ENCODE results near the gene CHKB.
"Not testable (repeated sequence)": the region's sequence is repeated elsewhere in the genome, so short reads cannot be mapped to it uniquely, and the experiment has no call there.

The CHKB gene

GRCh38 chr22:50582493-50583293 is at the start of gene CHKB:
Gene CHKB (minus strand): TSS chr22:50582849. CDS start chr22:50582781, 68 bp downstream.
- DNase-seq: peak; percentile 98

- no peak for DNase-seq
These were observed 47.7 kb upstream of the CHKB start for GRCh38 chr22:50630376-50630775.

GRCh38 chr22:50628543-50629134 is 46.0 kb upstream of the CHKB start:
- no peak for DNase-seq

GRCh38 chr22:50627642-50628542 is 45.2 kb upstream of the CHKB start, which contains the start of gene ARSA:
Gene ARSA (minus strand): TSS chr22:50628152. CDS start chr22:50627779, 373 bp downstream.
- DNase-seq: peak; percentile 80

GRCh38 chr22:50626850-50627641 is 44.4 kb upstream of the CHKB start:
- no peak for DNase-seq

- DNase-seq: no peak
These were observed 43.7 kb upstream of the CHKB start for GRCh38 chr22:50626314-50626849.

GRCh38 chr22:50625568-50626313 is 43.1 kb upstream of the CHKB start:
- no peak for DNase-seq

GRCh38 chr22:50625131-50625567 is 42.5 kb upstream of the CHKB start:
- DNase-seq: no peak

- DNase-seq: no peak
These were observed 41.9 kb upstream of the CHKB start for GRCh38 chr22:50624347-50625130.

GRCh38 chr22:50622723-50623327 is 40.2 kb upstream of the CHKB start:
- DNase-seq: no peak

- peak; percentile 56 for DNase-seq
These were observed 39.5 kb upstream of the CHKB start for GRCh38 chr22:50621948-50622722.

GRCh38 chr22:50621356-50621880 is 38.8 kb upstream of the CHKB start:
- peak; percentile 71 for DNase-seq

- DNase-seq: peak; percentile 91
These were observed 38.1 kb upstream of the CHKB start for GRCh38 chr22:50620593-50621355.

GRCh38 chr22:50614296-50614695 is 31.6 kb upstream of the CHKB start:
- DNase-seq: not testable (repeated sequence)

- DNase-seq: no peak
These were observed 30.8 kb upstream of the CHKB start for GRCh38 chr22:50613291-50613981.

- DNase-seq: peak; percentile 45
These were observed 30.0 kb upstream of the CHKB start for GRCh38 chr22:50612528-50613221.

GRCh38 chr22:50612168-50612527 is 29.5 kb upstream of the CHKB start:
- DNase-seq: no peak
